ENCODE data around the gene LRRC25.
A peak's percentile ranks its signal among the peaks of the same experiment; 100 is the strongest.

The LRRC25 gene

GRCh38 chr19:18443831-18444230, 46.4 kb upstream of the LRRC25 start:
- intact Hi-C loops (cut with DNase I; ENCODE audit: low total_unique reads), result no loop called here
- Histone ChIP-seq H3K27ac (no peak overlapping the region), H3K4me1 (peaks cover 0 to 14% (median 6%) of the 10 kb centered on the region in 4 donors), H3K27me3 (no peaks in the 10 kb centered on the region), H3K4me3 (no peak overlapping the region), H3K9me3 (no peaks in the 10 kb centered on the region), H3K36me3 (peaks cover 43 to 73% (median 44%) of the 10 kb centered on the region in 3 donors)
- TF ChIP-seq, protein P1, sequence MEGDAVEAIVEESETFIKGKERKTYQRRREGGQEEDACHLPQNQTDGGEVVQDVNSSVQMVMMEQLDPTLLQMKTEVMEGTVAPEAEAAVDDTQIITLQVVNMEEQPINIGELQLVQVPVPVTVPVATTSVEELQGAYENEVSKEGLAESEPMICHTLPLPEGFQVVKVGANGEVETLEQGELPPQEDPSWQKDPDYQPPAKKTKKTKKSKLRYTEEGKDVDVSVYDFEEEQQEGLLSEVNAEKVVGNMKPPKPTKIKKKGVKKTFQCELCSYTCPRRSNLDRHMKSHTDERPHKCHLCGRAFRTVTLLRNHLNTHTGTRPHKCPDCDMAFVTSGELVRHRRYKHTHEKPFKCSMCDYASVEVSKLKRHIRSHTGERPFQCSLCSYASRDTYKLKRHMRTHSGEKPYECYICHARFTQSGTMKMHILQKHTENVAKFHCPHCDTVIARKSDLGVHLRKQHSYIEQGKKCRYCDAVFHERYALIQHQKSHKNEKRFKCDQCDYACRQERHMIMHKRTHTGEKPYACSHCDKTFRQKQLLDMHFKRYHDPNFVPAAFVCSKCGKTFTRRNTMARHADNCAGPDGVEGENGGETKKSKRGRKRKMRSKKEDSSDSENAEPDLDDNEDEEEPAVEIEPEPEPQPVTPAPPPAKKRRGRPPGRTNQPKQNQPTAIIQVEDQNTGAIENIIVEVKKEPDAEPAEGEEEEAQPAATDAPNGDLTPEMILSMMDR (IDR thresholded peaks at IDR 0.05), result no peak
- no peak for DNase-seq

- intact Hi-C loops (cut with DNase I; ENCODE audit: low total_unique reads), result no loop called here
- Histone ChIP-seq H3K4me1 (peaks cover 0 to 18% (median 11%) of the 10 kb centered on the region in 4 donors), H3K27me3 (no peaks in the 10 kb centered on the region), H3K36me3 (peaks cover 39 to 69% (median 40%) of the 10 kb centered on the region in 3 donors), H3K27ac (no peak overlapping the region), H3K4me3 (no peak overlapping the region), H3K9me3 (no peaks in the 10 kb centered on the region)
- TF ChIP-seq, protein P1 (IDR thresholded peaks at IDR 0.05), result no peak
- no peak for DNase-seq
Observed at GRCh38 chr19:18443406-18443805, 46.0 kb upstream of the LRRC25 start.

GRCh38 chr19:18442941-18443340, 45.5 kb upstream of the LRRC25 start:
- Histone ChIP-seq H3K27ac (no peak overlapping the region), H3K9me3 (no peaks in the 10 kb centered on the region), H3K27me3 (no peaks in the 10 kb centered on the region), H3K36me3 (peaks cover 35 to 65% (median 38%) of the 10 kb centered on the region in 3 donors), H3K4me3 (no peak overlapping the region), H3K4me1 (peaks cover 0 to 23% (median 15%) of the 10 kb centered on the region in 4 donors)
- TF ChIP-seq, protein P1 (IDR thresholded peaks at IDR 0.05), result no peak
- DNase-seq, result no peak
- intact Hi-C loops (cut with DNase I; ENCODE audit: low total_unique reads), result no loop called here

GRCh38 chr19:18441804-18442788, 44.7 kb upstream of the LRRC25 start:
- TF ChIP-seq, protein P1 (IDR thresholded peaks at IDR 0.05), result no peak
- H3K27me3 ChIP-seq, result peaks cover 0 to 5% of the 10 kb centered on the region in 2 donors
- H3K4me1 ChIP-seq, result peaks cover 0 to 32% (median 23%) of the 10 kb centered on the region in 4 donors
- intact Hi-C loops (cut with DNase I; ENCODE audit: low total_unique reads), result no loop called here
- H3K4me3 ChIP-seq, result no peak overlapping the region
- H3K27ac ChIP-seq, result no peak overlapping the region
- DNase-seq, result no peak
- no peaks in the 10 kb centered on the region for H3K9me3 ChIP-seq
- peaks cover 35 to 56% (median 38%) of the 10 kb centered on the region in 3 donors for H3K36me3 ChIP-seq

DNA sequence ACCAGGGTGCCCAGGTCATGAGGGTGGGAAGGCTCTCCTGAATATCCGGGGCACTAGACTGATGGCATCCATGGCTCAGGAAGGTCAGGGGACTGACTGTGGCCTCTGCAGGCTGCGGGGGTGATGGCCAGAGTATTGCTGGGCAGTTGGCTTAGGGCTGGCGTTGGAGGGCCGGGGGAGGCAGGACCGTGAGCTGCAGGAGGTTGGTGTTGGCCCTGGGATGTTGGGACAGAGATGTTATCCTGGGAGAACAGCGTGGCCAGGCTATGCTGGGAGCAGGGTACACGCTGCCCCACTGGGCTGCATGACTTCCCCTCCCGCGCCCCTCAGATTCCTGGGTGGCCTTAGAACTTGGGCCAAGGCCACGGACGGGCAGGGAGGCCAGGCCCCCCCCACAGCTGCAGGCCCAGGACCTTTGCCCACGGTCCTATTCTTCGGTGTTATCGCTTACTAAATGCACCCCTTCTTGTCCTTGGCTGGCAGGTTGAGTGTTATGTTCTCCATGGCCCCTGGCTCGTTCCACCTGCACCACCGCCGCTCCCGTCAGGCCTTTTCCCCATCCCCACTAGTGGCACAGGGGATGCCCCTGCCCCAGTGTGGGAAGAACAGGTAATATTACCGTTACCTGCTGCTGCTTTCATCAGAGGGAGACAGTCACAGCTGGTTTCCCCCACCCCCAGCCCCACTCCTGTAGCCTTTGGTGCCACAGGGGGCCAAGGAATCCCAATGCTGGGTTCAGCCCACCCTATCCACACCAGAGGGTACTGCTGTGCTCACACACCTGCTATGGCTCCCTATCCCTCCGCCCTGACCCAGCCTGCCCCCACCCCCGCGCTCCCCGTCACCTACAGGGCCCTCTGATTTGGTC, 43.7 kb upstream of the LRRC25 start:
- peaks cover 0 to 5% of the 10 kb centered on the region in 2 donors for H3K27me3 ChIP-seq
- intact Hi-C loops (cut with DNase I; ENCODE audit: low total_unique reads), result no loop called here
- TF ChIP-seq, protein P1 (IDR thresholded peaks at IDR 0.05), result no peak
- H3K4me3 ChIP-seq, result no peak overlapping the region
- H3K9me3 ChIP-seq, result no peaks in the 10 kb centered on the region
- peak overlapping the region in 1 of 2 donors; percentile 76 for H3K27ac ChIP-seq
- peaks cover 0 to 39% (median 30%) of the 10 kb centered on the region in 4 donors for H3K4me1 ChIP-seq
- DNase-seq, result no peak
- peaks cover 28 to 48% (median 28%) of the 10 kb centered on the region in 3 donors for H3K36me3 ChIP-seq
